ENCODE results near the gene NMNAT3. TPM values are rescaled to one million over a fixed set of nuclear protein-coding genes. Genes with fewer than 3 reads are reported as not detected.
A peak's percentile ranks its signal among the peaks of the same experiment; 100 is the strongest.

The NMNAT3 gene
- total RNA-seq, 4 donors from 2014 or later = 9.5 to 17.2 (median 12.8) TPM

GRCh38 chr3:139574026-139574947 lies 103.5 kb downstream of the NMNAT3 start:
- DNase-seq = peak in 1 of 2 donors; percentile 24
- Histone ChIP-seq H3K4me3 (no peak overlapping the region), H3K9me3 (no peaks in the 10 kb centered on the region), H3K36me3 (no peaks in the 10 kb centered on the region), H3K27ac (no peak overlapping the region), H3K4me1 (peaks cover 0 to 5% of the 10 kb centered on the region in 2 donors), H3K27me3 (no peaks in the 10 kb centered on the region)
- intact Hi-C loops (cut with DNase I; ENCODE audit: low total_unique reads) (no loop called here), in situ Hi-C loops (cut with MboI; ENCODE audit: low sequenced_read_pairs in 4 of 4) (loop anchor here in 1 of 4 donors (25.0 kb wide), 1 partner anchor 137 kb away; no protein-coding TSS in a partner anchor)
- no peak for ATAC-seq
- TF ChIP-seq POLR2A (IDR thresholded peaks at IDR 0.05) (no peak), CTCF (IDR thresholded peaks at IDR 0.05 in 4 of 5, conservative IDR thresholded peaks at IDR 0.05 in 1 of 5) (no peak)

- Histone ChIP-seq H3K27ac (no peak overlapping the region), H3K9me3 (no peaks in the 10 kb centered on the region), H3K27me3 (no peaks in the 10 kb centered on the region), H3K4me3 (no peak overlapping the region), H3K36me3 (no peaks in the 10 kb centered on the region), H3K4me1 (peaks cover 0 to 5% of the 10 kb centered on the region in 2 donors)
- TF ChIP-seq CTCF (IDR thresholded peaks at IDR 0.05 in 4 of 5, conservative IDR thresholded peaks at IDR 0.05 in 1 of 5) (no peak), POLR2A (IDR thresholded peaks at IDR 0.05) (no peak)
- ATAC-seq = no peak
- in situ Hi-C loops (cut with MboI; ENCODE audit: low sequenced_read_pairs in 4 of 4) = loop anchor here in 1 of 4 donors (25.0 kb wide), 1 partner anchor 136 kb away; no protein-coding TSS in a partner anchor
- DNase-seq = no peak
- intact Hi-C loops (cut with DNase I; ENCODE audit: low total_unique reads) = no loop called here
Measured at GRCh38 chr3:139572847-139573672, 104.7 kb downstream of the NMNAT3 start.

GRCh38 chr3:139571711-139572110 lies 106.1 kb downstream of the NMNAT3 start:
- ATAC-seq (no peak), DNase-seq (no peak)
- TF ChIP-seq CTCF (IDR thresholded peaks at IDR 0.05 in 4 of 5, conservative IDR thresholded peaks at IDR 0.05 in 1 of 5) (no peak), POLR2A (IDR thresholded peaks at IDR 0.05) (no peak)
- intact Hi-C loops (cut with DNase I; ENCODE audit: low total_unique reads) = no loop called here
- Histone ChIP-seq H3K4me1 (peaks cover 0 to 5% of the 10 kb centered on the region in 2 donors), H3K4me3 (no peak overlapping the region), H3K9me3 (no peaks in the 10 kb centered on the region), H3K27me3 (no peaks in the 10 kb centered on the region), H3K36me3 (no peaks in the 10 kb centered on the region), H3K27ac (no peak overlapping the region)
- in situ Hi-C loops (cut with MboI; ENCODE audit: low sequenced_read_pairs in 4 of 4) = loop anchor here in 1 of 4 donors (25.0 kb wide), 1 partner anchor 134 kb away; no protein-coding TSS in a partner anchor

GRCh38 chr3:139564294-139564861 lies 113.4 kb downstream of the NMNAT3 start:
- H3K36me3 ChIP-seq = peaks cover 0 to 3% of the 10 kb centered on the region in 2 donors
- H3K4me1 ChIP-seq = no peaks in the 10 kb centered on the region
- H3K27me3 ChIP-seq = no peaks in the 10 kb centered on the region
- H3K9me3 ChIP-seq = no peaks in the 10 kb centered on the region
- H3K27ac ChIP-seq = no peak overlapping the region
- ATAC-seq = no peak
- no peak for TF ChIP-seq POLR2A (IDR thresholded peaks at IDR 0.05)
- no peak for TF ChIP-seq CTCF (IDR thresholded peaks at IDR 0.05 in 4 of 5, conservative IDR thresholded peaks at IDR 0.05 in 1 of 5)
- in situ Hi-C loops (cut with MboI; ENCODE audit: low sequenced_read_pairs in 4 of 4) (loop anchor here in 1 of 4 donors (25.0 kb wide), 1 partner anchor 127 kb away; no protein-coding TSS in a partner anchor), intact Hi-C loops (cut with DNase I; ENCODE audit: low total_unique reads) (no loop called here)
- H3K4me3 ChIP-seq = no peak overlapping the region
- DNase-seq = no peak
